HL-60/S4 treated with retinoic acid at 250 ng/mL for 4 days and 3 days (cell line): ENCODE results near the gene TMEM200B.
"Not testable (repeated sequence)": the region's sequence is repeated elsewhere in the genome, so short reads cannot be mapped to it uniquely, and the experiment has no call there.

Experiments
- in situ Hi-C: fragments of 300-500 bp; cut with MboI; formaldehyde crosslinking; loops from 2 replicates; pipeline ENCODE4 v1.7.0; 2022; ENCODE audit warnings: low sequenced_read_pairs

Gene TMEM200B

GRCh38 chr1:29112705-29113412 is 10.8 kb downstream of the TMEM200B start:
- in situ Hi-C loops: no loop called here

- in situ Hi-C loops: not testable (repeated sequence)
These were observed 15.7 kb downstream of the TMEM200B start for GRCh38 chr1:29108041-29108440.

- in situ Hi-C loops: no loop called here
These were observed 17.9 kb downstream of the TMEM200B start for GRCh38 chr1:29105822-29106221.

DNA sequence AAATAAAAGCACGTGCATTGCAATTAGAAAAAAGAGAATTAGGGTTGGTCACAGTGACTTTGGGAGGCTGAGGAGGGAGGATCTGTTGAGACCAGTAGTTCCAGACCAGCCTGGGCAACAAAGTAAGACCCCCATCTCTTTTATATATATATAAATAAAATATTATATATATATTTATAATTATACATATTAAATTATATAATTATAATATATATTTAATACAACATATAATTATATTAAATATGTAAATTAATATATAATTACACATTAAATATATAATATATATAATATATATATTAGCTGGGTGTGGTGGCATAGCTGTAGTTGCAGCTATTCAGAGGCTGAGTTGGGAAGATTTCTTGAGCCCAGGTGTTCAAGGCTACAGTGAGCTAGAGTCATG is 23.2 kb downstream of the TMEM200B start:
- in situ Hi-C loops: no loop called here

DNA sequence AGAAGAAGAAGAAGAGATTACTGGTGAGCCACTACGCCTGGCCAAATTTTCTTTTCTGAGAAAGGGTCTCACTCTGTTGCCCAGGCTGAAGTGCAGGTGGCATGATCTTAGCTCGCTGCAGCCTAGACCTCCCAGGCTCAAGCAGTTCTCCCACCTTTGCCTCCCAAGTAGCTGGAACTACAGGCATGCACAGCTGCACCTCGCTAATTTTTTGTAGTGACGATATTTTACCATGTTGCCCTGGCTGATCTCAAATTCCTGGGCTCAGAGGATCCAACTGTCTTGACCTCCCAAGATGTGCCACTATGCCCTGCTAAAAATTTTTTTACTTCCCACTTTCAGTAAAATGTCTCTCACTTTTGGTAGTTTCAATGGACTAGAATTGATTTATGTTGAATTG is 24.4 kb downstream of the TMEM200B start:
- in situ Hi-C loops: no loop called here

GRCh38 chr1:29096231-29096886 is 27.3 kb downstream of the TMEM200B start:
- in situ Hi-C loops: no loop called here

- in situ Hi-C loops: no loop called here
These were observed 28.7 kb downstream of the TMEM200B start for GRCh38 chr1:29094954-29095353.

- in situ Hi-C loops: no loop called here
These were observed 29.3 kb downstream of the TMEM200B start for GRCh38 chr1:29094433-29094832.

GRCh38 chr1:29092704-29093103 is 31.0 kb downstream of the TMEM200B start:
- in situ Hi-C loops: not testable (repeated sequence)

DNA sequence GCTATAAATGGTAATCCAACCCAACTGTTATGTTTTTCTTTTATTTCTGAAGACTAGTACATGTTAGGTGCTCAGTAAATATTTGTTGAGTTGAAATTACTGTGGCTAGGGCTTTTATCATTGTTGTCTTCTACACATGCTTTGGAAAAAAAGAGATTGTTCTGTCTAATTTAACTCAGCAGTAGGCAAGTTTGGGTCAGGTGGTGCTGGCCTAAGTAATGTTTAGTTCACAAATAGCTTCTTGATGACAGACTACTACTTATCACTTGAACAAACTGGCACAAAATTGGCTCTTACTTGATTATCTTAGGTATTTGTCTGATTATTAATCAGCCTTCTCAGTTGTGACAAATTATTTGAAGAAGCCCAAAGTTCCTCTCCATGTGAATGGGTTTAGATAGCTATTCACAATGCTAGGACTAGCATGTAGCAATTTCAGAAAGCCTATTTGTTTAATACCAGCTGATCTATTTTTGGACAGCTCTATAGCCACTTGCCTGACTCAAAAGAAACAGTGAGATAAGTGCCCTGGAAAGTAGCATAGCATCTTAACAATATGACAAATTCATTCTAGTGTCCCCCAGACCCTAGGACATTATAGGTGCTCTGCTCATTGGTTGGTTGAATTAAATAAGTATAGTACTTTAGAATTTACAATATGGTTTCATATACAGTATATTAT is 32.6 kb downstream of the TMEM200B start:
- in situ Hi-C loops: no loop called here

DNA sequence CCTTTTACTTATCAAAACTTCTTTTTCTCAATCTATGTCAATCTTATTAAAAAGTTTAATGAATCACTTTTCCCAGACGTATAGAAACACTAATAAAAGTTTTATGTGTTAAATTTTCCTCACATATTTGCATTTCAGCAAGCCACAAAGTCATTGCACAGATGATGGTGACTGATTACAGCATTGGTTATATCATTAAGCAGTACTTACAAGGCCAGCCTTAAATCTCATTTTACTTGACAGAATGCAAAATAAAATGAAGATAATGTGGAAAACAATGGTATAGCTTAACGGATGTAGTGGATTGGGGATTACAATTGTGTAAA is 39.5 kb downstream of the TMEM200B start:
- in situ Hi-C loops: no loop called here

DNA sequence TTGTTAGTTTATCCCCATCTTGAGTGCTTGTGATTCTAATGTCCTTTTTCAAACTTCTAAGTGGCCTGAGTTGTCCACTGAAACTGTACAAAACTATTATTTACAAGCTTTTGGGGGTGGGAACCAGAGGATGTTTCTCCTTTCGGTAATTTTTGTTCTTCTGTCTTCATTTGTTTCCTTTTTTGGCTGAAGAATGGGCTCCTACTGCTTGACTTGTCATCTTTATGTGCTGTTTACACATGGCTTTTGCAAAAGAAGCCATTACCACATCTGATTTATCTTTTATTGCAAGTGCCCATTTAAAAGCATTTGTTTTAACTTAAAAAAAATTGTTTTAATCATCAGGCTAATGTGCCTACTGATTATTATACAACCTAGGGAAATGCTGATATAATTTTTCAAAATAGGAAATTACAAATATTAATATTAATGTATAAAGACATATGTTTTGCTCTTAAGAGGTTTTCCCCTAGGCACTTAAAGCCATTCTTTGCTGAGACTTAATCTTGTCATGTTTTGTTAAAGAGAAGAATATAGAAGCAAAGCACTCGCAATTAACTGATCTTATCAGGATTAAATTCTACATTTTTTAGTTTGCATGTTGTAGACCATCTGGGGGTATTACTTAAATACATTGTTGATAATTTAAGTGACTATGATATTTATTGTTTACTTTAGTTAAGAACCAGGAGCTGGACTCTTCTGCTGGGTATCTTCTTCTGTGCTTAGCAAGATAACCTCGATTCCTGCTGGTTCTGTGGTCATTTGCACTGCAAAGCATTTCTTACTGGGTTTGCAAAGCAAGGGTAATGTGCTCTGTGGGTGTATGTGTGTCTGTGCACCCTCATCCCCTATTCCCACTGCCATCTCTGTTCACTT is 40.1 kb downstream of the TMEM200B start:
- in situ Hi-C loops: no loop called here

GRCh38 chr1:29082519-29082918 is 41.2 kb downstream of the TMEM200B start:
- in situ Hi-C loops: no loop called here

DNA sequence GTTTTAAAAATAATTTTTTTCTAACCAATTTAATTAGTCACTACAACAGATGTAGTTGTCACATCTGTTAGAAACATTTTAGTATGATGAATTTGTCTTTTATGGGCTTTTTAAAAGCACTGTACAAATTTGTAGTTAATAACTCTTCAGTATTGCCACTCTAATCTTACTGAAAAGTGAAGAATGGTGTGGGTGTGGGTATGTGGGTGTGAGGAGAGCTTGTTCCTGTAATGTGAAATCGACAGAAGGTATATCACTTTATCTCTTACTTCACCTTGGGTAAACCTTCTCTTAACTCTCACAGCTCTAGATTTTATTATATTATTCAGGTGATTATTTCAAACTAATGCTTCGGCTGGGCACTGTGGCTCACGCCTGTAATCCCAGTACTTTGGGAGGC is 42.5 kb downstream of the TMEM200B start:
- in situ Hi-C loops: no loop called here

DNA sequence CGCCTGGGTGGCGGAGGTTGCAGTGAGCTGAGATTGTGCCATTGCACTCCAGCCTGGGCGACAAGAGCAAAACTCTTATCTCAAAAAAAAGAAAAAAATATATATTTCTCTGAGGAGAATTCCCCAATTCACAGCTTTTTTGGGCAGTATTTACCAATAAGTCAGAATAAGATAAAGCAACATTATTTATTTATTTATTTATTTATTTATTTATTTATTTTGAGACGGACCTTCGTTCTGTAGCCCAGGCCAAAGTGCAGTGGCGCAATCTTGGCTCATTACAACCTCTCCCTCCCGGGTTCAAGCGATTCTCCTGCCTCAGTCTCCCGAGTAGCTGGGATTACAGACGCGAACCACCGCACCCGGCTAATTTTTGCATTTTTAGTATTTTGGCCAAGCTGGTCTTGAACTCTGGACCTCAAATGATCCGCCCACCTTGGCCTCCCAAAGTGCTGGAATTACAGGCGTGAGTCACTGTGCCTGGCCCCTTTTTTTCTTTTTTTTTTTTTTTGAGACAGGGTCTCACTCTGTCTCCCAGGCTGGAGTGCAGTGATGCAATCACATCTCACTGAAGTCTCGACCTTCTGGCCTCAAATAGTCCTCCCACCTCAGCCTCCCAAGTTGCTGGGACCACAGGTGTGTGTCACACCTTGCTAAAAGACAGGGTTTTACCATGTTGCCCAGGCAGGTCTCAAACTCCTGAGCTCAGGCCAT is 43.6 kb downstream of the TMEM200B start:
- in situ Hi-C loops: not testable (repeated sequence)

DNA sequence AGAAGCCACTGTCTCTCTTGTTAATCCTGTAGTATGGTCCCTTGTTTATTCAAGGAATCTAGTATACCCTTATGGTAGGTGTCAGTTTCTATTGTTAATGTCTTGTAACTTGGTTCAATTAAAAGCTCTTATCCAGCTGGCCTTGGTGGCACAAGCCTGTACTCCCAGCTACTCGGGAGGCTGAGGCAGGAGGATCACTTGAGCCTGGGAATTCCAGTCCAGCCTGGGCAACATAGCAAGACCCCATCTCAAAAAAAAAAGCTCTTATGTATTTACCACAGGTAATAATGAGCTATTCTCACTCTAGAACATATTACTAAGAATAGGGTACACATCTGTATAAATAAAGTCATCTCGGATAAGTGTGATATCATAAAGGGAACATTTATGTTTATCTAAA is 46.5 kb downstream of the TMEM200B start:
- in situ Hi-C loops: no loop called here
